HEK293T (cell line): Measurements from ENCODE around the gene VSIR.

Experiments used
- CTCF ChIA-PET: fragments of 350-600 bp; formaldehyde crosslinking; extraction: SDS; loops from one replicate; lab custom pipeline; 2021; ENCODE audit warnings: antibody characterized with exemption, inconsistent platforms; lab: Yijun Ruan, JAX
- POLR2A ChIA-PET: fragments of 350-600 bp; formaldehyde crosslinking; extraction: SDS; loops from one replicate; lab custom pipeline; 2020; ENCODE audit warnings: antibody characterized with exemption, inconsistent platforms; lab: Yijun Ruan, JAX
- DNase-seq: peaks from one replicate; pipeline ENCODE4 v3.0.0; 2012; ENCODE audit warnings: mixed read lengths; ENCODE audit errors: extremely low spot score
- ARNT ChIP-seq: fragments of 450-650 bp; IDR thresholded peaks from 2 replicates; pipeline ENCODE4 v1.6.1; 2017; ENCODE audit warnings: mild to moderate bottlenecking
- BHLHE40 ChIP-seq: fragments of 450-650 bp; IDR thresholded peaks from 2 replicates; pipeline ENCODE4 v1.6.1; 2016; ENCODE audit warnings: mild to moderate bottlenecking, moderate library complexity, borderline replicate concordance
- CTBP1 ChIP-seq: fragments of 450-650 bp; IDR thresholded peaks from 2 replicates; pipeline ENCODE4 v1.6.1; 2016; ENCODE audit warnings: borderline replicate concordance
- ELF4 ChIP-seq: fragments of 450-650 bp; IDR thresholded peaks from 2 replicates; pipeline ENCODE4 v1.6.1; 2017; ENCODE audit warnings: antibody characterized with exemption
- FOXA1 ChIP-seq: fragments of 450-650 bp; IDR thresholded peaks from 2 replicates; pipeline ENCODE4 v1.6.1; 2016; ENCODE audit warnings: mild to moderate bottlenecking
- FOXK2 ChIP-seq: fragments of 450-650 bp; IDR thresholded peaks from 2 replicates; pipeline ENCODE4 v1.6.1; 2016; ENCODE audit warnings: mild to moderate bottlenecking
- FOXM1 ChIP-seq: fragments of 450-650 bp; IDR thresholded peaks from 2 replicates; pipeline ENCODE4 v1.6.1; 2017; ENCODE audit warnings: mild to moderate bottlenecking, borderline replicate concordance
- HDGF ChIP-seq: fragments of 450-650 bp; IDR thresholded peaks from 2 replicates; pipeline ENCODE4 v1.6.1; 2017; ENCODE audit warnings: antibody characterized with exemption, borderline replicate concordance
- L3MBTL2 ChIP-seq: fragments of 450-650 bp; conservative IDR thresholded peaks from 2 replicates; pipeline ENCODE4 v1.6.1; 2016; ENCODE audit warnings: mild to moderate bottlenecking
- LEF1 ChIP-seq: fragments of 450-650 bp; IDR thresholded peaks from 2 replicates; pipeline ENCODE4 v1.6.1; 2017; ENCODE audit warnings: mild to moderate bottlenecking, borderline replicate concordance
- NFRKB ChIP-seq: fragments of 450-650 bp; IDR thresholded peaks from 2 replicates; pipeline ENCODE4 v1.6.1; 2016; ENCODE audit warnings: mild to moderate bottlenecking, moderate library complexity
- SP1 ChIP-seq: fragments of 450-650 bp; IDR thresholded peaks from 2 replicates; pipeline ENCODE4 v1.6.1; 2017
- SUZ12 ChIP-seq: fragments of 450-650 bp; IDR thresholded peaks from 2 replicates; pipeline ENCODE4 v1.6.1; 2016; ENCODE audit warnings: mild to moderate bottlenecking
- TARDBP ChIP-seq: fragments of 450-650 bp; IDR thresholded peaks from 2 replicates; pipeline ENCODE4 v1.6.1; 2016
- ZNF384 ChIP-seq: fragments of 450-650 bp; IDR thresholded peaks from 2 replicates; pipeline ENCODE4 v1.6.1; 2016
- TF ChIP-seq, protein P1 (sequence below): fragments of 450-650 bp; IDR thresholded peaks from 2 replicates; pipeline ENCODE4 v1.6.1; 2016

Gene VSIR

DNA sequence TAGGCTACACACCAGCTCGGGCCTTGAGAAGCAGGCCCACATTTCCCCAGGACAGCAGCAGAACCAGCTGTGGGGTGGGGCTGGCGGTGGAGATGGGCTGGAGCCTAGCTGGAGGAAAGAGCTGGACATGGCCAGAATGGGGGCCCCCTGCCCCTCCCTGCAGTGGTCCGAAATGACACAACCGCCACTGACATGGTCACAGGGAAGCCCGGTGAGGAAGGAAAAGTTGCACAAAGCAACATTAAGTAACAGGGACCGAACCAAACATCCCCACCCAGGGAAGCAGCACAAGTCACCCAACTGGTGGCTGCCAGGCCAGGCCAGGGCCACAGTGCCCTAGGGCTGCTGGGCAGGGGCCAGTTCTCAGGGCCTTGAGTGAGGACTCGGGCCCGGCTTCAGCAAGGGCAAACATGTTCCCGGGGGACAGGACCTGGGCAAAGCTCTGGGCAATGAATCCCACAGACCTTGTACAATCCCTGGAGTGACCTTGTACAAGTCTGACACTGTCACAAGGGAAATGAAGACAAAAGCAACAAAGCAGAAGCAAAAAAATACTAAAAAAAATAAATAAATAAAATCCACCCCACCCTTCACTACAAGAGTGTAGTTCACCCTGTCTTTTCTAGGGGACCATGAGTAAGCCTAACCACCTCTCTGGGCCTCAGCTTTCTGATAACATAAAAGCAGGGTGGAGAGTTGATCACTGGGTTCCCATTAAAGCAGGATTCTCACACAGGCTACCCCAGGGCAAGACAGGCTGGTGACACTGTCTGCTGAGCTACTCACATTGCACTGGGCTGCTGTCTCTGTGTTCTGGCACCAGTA, 44.7 kb upstream of the VSIR start:
- DNase-seq = no peak
- POLR2A ChIA-PET = no interaction called here
- TF ChIP-seq CTBP1 = no peak
- CTCF ChIA-PET = interaction anchor here (0.6 kb wide), 1 partner anchor 79 kb away, joined by 4 read pairs; no protein-coding TSS in a partner anchor

DNA sequence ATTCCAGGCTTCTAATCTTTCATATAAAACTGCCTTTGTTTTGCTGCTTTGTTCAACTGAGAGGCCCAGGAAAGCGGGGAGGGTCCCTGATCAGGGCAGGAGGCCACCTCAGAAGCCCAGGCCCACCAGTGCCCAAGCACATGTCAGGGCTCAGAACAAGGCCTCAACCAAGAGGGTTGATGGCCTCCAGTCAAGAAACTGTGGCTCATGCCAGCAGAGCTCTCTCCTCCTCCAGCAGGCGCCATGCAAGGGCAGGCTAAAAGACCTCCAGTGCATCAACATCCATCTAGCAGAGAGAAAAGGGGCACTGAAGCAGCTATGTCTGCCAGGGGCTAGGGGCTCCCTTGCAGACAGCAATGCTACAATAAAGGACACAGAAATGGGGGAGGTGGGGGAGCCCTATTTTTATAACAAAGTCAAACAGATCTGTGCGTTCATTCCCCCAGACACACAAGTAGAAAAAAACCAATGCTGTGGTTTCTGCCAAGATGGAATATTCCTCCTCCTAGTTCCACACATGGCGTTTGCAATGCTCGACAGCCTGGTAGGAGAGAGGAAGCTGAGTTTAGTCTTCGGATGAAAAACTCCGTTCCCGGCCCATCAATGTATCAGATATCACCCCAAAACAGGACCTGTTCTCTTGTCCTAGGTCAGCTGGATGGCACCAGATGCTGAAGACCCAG, 43.8 kb upstream of the VSIR start:
- no peak for DNase-seq
- TF ChIP-seq ARNT (no peak), FOXK2 (no peak), LEF1 (no peak), L3MBTL2 (no peak), NFRKB (no peak), BHLHE40 (no peak), ZNF384 (no peak), FOXA1 (no peak), HDGF (no peak), ELF4 (no peak), TARDBP (no peak), SUZ12 (no peak), SP1 (no peak)
- POLR2A ChIA-PET = no interaction called here
- CTCF ChIA-PET = no interaction called here

DNA sequence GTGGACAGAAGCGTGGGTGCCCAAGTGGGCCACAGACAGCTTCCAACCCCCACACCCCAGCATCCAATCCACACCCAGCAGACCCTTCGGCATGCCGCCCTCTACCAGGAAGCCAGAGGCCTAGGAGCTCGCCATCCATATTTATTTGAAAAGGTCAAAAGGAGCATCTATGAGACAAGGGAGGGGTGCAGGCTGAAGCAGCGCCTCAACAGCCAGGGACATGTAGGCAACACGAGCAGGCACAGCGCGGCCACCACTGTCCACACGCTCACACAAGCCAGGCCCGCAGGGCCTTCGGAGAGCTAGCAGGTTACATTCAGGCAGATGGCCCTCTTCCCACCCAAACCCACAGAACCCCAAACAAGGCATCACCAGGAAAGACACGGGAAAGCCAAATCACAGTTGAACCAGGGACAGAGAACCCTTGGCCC, 43.1 kb upstream of the VSIR start:
- TF ChIP-seq NFRKB = no peak
- no peak for TF ChIP-seq ZNF384
- no peak for TF ChIP-seq ARNT
- no peak for TF ChIP-seq TARDBP
- no peak for DNase-seq
- POLR2A ChIA-PET = no interaction called here
- CTCF ChIA-PET = no interaction called here

DNA sequence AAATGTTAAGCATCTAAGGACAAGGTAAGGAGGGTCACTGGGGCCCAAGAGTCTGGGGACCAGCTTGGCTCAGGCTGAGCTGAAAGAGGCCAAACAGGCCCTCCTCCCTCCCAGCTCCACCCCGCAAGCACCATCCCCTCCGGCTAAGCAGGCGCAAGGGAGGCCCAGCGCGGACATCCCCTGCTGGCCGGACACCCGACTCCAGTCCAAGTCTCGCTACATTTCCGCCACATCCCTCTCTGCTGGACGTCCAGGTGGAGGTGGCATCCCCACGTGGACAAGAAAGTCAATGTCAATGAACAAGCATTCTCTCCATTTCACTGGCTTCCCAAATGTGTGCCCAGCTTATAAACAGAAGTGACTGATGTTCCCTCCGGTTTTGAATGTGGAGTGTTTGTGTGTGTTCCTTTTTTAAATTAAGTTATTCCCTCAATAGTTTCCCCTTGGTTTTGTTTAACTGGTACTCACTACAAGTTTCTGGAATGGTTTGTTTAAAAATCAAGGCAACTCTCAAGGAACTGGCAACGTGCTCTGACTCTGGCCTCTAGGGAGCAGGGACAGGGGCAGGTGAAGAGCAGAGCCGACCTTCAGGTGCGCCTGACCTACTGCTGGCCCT, 42.3 kb upstream of the VSIR start:
- no peak for TF ChIP-seq FOXM1
- no peak for TF ChIP-seq LEF1
- no peak for TF ChIP-seq ELF4
- no peak for TF ChIP-seq L3MBTL2
- no peak for TF ChIP-seq HDGF
- no peak for TF ChIP-seq BHLHE40
- TF ChIP-seq CTBP1 = no peak
- TF ChIP-seq SUZ12 = no peak
- TF ChIP-seq ARNT = no peak
- no peak for TF ChIP-seq TARDBP
- no peak for TF ChIP-seq FOXK2
- no peak for TF ChIP-seq ZNF384
- DNase-seq = no peak
- ChIA-PET POLR2A (no interaction called here), CTCF (interaction anchor here (0.9 to 1.3 kb wide), 4 partner anchors 14 to 86 kb away, joined by 3 to 5 read pairs (median 3); no protein-coding TSS in a partner anchor)

DNA sequence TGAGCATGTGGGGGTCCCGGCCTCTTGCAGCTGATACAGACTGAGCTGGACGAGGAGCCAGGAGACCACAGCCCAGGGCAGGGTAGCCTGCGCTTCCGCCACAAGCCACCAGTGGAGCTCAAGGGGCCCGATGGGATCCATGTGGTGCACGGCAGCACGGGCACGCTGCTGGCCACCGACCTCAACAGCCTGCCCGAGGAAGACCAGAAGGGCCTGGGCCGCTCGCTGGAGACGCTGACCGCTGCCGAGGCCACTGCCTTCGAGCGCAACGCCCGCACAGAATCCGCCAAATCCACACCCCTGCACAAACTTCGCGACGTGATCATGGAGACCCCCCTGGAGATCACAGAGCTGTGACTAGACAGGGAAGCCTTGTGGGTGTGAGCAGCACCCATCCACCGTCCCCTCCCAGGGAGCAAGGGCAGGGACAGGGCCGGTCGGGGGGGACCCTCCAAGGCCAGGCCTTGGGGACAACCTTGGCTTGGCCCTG, 41.6 kb upstream of the VSIR start:
- POLR2A ChIA-PET = no interaction called here
- peak; percentile 37 for DNase-seq
- CTCF ChIA-PET = interaction anchor here (1.1 to 1.3 kb wide), 3 partner anchors 15 to 85 kb away, joined by 3 to 5 read pairs (median 3); no protein-coding TSS in a partner anchor
- TF ChIP-seq ELF4 (no peak), CTBP1 (no peak), SUZ12 (no peak), TARDBP (no peak), LEF1 (no peak), SP1 (no peak)
- TF ChIP-seq, protein P1, sequence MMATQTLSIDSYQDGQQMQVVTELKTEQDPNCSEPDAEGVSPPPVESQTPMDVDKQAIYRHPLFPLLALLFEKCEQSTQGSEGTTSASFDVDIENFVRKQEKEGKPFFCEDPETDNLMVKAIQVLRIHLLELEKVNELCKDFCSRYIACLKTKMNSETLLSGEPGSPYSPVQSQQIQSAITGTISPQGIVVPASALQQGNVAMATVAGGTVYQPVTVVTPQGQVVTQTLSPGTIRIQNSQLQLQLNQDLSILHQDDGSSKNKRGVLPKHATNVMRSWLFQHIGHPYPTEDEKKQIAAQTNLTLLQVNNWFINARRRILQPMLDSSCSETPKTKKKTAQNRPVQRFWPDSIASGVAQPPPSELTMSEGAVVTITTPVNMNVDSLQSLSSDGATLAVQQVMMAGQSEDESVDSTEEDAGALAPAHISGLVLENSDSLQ = no peak

DNA sequence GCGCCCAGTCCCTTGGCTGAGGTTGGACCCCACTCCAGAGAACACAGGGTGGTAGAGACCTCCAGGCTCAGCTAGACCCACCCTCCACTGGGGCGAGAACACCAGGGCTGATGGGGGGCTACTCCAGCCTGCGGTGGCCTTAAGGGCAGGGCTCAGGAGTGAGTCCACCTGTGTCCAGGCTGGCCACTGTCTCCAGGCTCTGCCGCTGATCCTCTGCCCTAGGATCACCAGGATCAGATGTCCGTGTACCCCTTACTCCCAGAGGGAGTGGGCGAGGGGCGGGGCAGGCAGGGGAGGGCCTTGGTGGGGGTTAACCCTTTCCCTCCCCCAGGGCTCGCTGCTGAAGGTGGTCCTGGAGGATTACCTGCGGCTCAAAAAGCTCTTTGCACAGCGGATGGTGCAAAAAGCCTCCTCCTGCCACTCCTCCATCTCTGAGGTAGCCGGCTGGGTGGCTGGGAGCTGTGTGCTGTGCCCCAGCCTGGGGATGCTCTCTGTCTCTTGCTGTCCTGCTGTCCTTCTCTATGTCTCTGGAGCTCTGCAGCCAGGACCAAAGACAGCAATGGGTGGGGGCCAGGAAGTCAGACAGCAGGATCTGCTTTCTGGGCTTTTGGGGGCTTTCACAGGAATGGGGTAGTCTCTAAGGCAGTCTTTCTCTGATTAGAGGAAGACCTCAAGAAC, 39.7 kb upstream of the VSIR start:
- ChIA-PET CTCF (interaction anchor here (0.8 to 1.0 kb wide), 2 partner anchors 83 kb away, joined by 4 to 5 read pairs; no protein-coding TSS in a partner anchor), POLR2A (interaction anchor here (1.3 kb wide), 1 partner anchor 38 kb away, joined by 5 read pairs; the partner anchor contains the start of gene PSAP)
- DNase-seq = no peak
- TF ChIP-seq FOXA1 (no peak), SUZ12 (no peak), TARDBP (no peak), L3MBTL2 (no peak), NFRKB (no peak), CTBP1 (no peak), BHLHE40 (no peak), ZNF384 (no peak), ARNT (no peak), SP1 (no peak), LEF1 (no peak), FOXK2 (no peak), FOXM1 (no peak), ELF4 (no peak), HDGF (no peak)
- TF ChIP-seq, protein P1 = no peak
